ENCODE measurements around the gene ATP13A4.

Gene ATP13A4

GRCh38 chr3:193554811-193555210, at the start of gene ATP13A4:
Gene ATP13A4, minus strand, starts transcription at chr3:193554895. Its CDS starts 96 bp downstream, at chr3:193554799.
- no peak for DNase-seq

GRCh38 chr3:193599393-193599792, 44.7 kb upstream of the ATP13A4 start:
- DNase-seq, result no peak

- DNase-seq, result no peak
Observed at GRCh38 chr3:193598202-193598601, 43.5 kb upstream of the ATP13A4 start.

GRCh38 chr3:193595939-193596487, 41.3 kb upstream of the ATP13A4 start:
- DNase-seq, result no peak

GRCh38 chr3:193594946-193595689, 40.4 kb upstream of the ATP13A4 start:
- no peak for DNase-seq

- no peak for DNase-seq
Observed at GRCh38 chr3:193593668-193594030, 39.0 kb upstream of the ATP13A4 start.

- DNase-seq, result peak; percentile 90
Observed at GRCh38 chr3:193592841-193593667, 38.4 kb upstream of the ATP13A4 start, which contains the start of gene OPA1. Gene OPA1, plus strand, starts transcription at chr3:193593208. Its CDS starts 170 bp downstream, at chr3:193593378.

- DNase-seq, result peak; percentile 55
Observed at GRCh38 chr3:193590088-193590856, 35.6 kb upstream of the ATP13A4 start.

- DNase-seq, result no peak
Observed at GRCh38 chr3:193589616-193590015, 34.9 kb upstream of the ATP13A4 start.

GRCh38 chr3:193589129-193589528, 34.4 kb upstream of the ATP13A4 start:
- no peak for DNase-seq

GRCh38 chr3:193586526-193586925, 31.8 kb upstream of the ATP13A4 start:
- no peak for DNase-seq

- no peak for DNase-seq
Observed at GRCh38 chr3:193585530-193585929, 30.8 kb upstream of the ATP13A4 start.

GRCh38 chr3:193574488-193575070, 19.9 kb upstream of the ATP13A4 start:
- no peak for DNase-seq

GRCh38 chr3:193573403-193574191, 18.9 kb upstream of the ATP13A4 start:
- DNase-seq, result no peak

- DNase-seq, result no peak
Observed at GRCh38 chr3:193572426-193572908, 17.8 kb upstream of the ATP13A4 start.

GRCh38 chr3:193569119-193569518, 14.4 kb upstream of the ATP13A4 start:
- no peak for DNase-seq

- DNase-seq, result no peak
Observed at GRCh38 chr3:193564012-193564411, 9.3 kb upstream of the ATP13A4 start.

GRCh38 chr3:193563426-193563825, 8.7 kb upstream of the ATP13A4 start:
- no peak for DNase-seq

GRCh38 chr3:193560870-193561269, 6.2 kb upstream of the ATP13A4 start:
- DNase-seq, result no peak

- DNase-seq, result no peak
Observed at GRCh38 chr3:193560091-193560490, 5.4 kb upstream of the ATP13A4 start.

- no peak for DNase-seq
Observed at GRCh38 chr3:193559100-193559499, 4.4 kb upstream of the ATP13A4 start.

- DNase-seq, result no peak
Observed at GRCh38 chr3:193556841-193557240, 2.1 kb upstream of the ATP13A4 start.
